Measurements from ENCODE around the gene PPP1R26.
"Not testable (repeated sequence)": the region's sequence is repeated elsewhere in the genome, so short reads cannot be mapped to it uniquely, and the experiment has no call there.

PPP1R26 gene

GRCh38 chr9:135526089-135526729, 46.6 kb downstream of the PPP1R26 start:
- H3K4me1 ChIP-seq (ENCODE audit: control insufficient read depth, insufficient read depth, low read length) = peaks cover 26% of the 10 kb centered on the region
- no peak overlapping the region for H3K27ac ChIP-seq (ENCODE audit: low read depth, low read length)
- H3K9me3 ChIP-seq (ENCODE audit: control insufficient read depth, insufficient read depth, low read depth, low read length) = no peaks in the 10 kb centered on the region
- H3K9ac ChIP-seq (ENCODE audit: low read length) = no peak overlapping the region
- no peak overlapping the region for H3K4me3 ChIP-seq (ENCODE audit: low read depth, low read length)
- no peaks in the 10 kb centered on the region for H3K36me3 ChIP-seq (ENCODE audit: control insufficient read depth, insufficient read depth, low read length)
- no peaks in the 10 kb centered on the region; the same call in 1 of the 2 replicates for H3K27me3 ChIP-seq (ENCODE audit: control insufficient read depth, insufficient read depth, low read length)

DNA sequence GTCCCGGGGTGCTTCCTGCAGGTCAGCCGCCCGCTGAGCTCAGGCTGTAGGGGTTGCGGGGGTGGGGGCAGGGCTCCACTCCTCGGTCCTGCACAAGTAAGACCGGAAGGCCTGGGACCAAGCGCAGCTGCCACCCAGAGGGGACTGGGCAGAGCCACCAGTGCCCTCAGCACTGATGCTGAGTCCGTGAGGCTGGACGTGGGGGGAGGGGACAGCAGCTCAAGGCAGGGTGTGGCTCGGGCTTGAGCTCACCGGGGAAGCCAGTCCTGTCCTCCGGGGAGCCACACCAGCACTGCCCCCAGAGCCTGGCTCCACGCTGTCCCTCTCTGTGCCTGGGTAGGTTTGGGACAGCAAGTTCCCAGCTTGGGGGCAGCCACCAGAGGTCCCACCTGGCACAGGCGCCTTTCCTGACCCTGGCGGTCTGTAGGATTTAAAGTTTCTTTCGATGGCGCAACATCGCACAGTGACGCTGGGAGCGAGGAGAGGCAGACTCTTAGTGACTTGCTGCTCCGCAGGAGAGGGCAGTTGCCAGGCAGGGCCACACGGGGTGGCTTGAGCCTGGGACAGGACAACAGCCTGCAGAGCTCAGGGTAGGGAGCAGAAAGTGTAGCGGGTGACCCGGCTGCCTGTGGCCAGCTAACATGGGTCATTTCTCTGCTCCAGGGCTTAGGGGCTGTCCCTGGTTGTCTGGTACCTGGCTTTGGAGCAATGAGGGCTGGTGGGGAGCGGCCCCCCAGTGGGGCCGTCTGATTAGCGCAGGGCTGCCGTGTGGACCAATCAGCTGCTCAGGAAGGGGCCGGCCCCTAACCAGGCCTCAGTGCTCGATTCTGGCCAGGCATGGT, 47.4 kb downstream of the PPP1R26 start:
- peak overlapping the region; percentile 18; the same call in 1 of the 2 replicates for H3K4me3 ChIP-seq (ENCODE audit: low read depth, low read length)

DNA sequence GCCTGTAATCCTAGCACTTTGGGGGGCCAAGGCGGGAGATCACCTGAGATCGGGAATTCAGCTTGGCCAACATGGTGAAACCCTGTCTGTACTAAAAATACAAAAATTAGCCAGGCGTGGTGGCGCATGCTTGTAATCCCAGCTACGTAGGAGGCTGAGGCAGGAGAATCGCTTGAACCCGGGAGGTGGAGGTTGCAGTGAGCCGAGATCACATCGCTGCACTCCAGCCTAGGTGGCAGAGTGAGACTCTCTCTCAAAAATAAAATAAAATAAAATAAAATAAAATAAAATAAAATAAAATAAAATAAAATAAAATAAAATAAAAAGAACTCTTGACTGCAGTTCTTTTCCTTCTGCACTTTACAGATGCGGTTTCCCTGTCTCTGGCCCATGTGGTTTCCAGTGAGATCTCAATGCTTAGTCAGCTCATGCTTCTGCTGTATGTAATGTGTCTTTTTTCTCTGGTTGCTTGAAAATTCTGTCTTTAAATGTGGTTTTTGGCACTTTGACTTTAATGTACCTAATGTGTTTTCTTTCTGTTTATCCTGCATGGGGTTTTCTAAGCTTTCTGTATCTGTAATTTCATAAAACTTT, 49.4 kb downstream of the PPP1R26 start:
- not testable (repeated sequence) for H3K27me3 ChIP-seq (ENCODE audit: control insufficient read depth, insufficient read depth, low read length); H3K27ac ChIP-seq (ENCODE audit: low read depth, low read length); H3K9me3 ChIP-seq (ENCODE audit: control insufficient read depth, insufficient read depth, low read depth, low read length); H3K36me3 ChIP-seq (ENCODE audit: control insufficient read depth, insufficient read depth, low read length); H3K4me3 ChIP-seq (ENCODE audit: low read depth, low read length); H3K9ac ChIP-seq (ENCODE audit: low read length)
- peaks cover 12% of the 10 kb centered on the region for H3K4me1 ChIP-seq (ENCODE audit: control insufficient read depth, insufficient read depth, low read length)

More for the DNA sequence above, 47.4 kb downstream of the PPP1R26 start:
- Histone ChIP-seq H3K27me3 (ENCODE audit: control insufficient read depth, insufficient read depth, low read length) (no peaks in the 10 kb centered on the region; the same call in 1 of the 2 replicates), H3K36me3 (ENCODE audit: control insufficient read depth, insufficient read depth, low read length) (no peaks in the 10 kb centered on the region), H3K27ac (ENCODE audit: low read depth, low read length) (no peak overlapping the region), H3K9ac (ENCODE audit: low read length) (no peak overlapping the region), H3K4me1 (ENCODE audit: control insufficient read depth, insufficient read depth, low read length) (peaks cover 26% of the 10 kb centered on the region), H3K9me3 (ENCODE audit: control insufficient read depth, insufficient read depth, low read depth, low read length) (no peaks in the 10 kb centered on the region)

GRCh38 chr9:135530146-135530545, 50.6 kb downstream of the PPP1R26 start:
- peaks cover 17% of the 10 kb centered on the region for H3K4me1 ChIP-seq (ENCODE audit: control insufficient read depth, insufficient read depth, low read length)
- no peak overlapping the region for H3K27ac ChIP-seq (ENCODE audit: low read depth, low read length)
- no peak overlapping the region for H3K9ac ChIP-seq (ENCODE audit: low read length)
- no peaks in the 10 kb centered on the region; the same call in 1 of the 2 replicates for H3K27me3 ChIP-seq (ENCODE audit: control insufficient read depth, insufficient read depth, low read length)
- no peaks in the 10 kb centered on the region for H3K9me3 ChIP-seq (ENCODE audit: control insufficient read depth, insufficient read depth, low read depth, low read length)
- H3K36me3 ChIP-seq (ENCODE audit: control insufficient read depth, insufficient read depth, low read length) = no peaks in the 10 kb centered on the region
- no peak overlapping the region for H3K4me3 ChIP-seq (ENCODE audit: low read depth, low read length)

GRCh38 chr9:135531096-135531495, 51.5 kb downstream of the PPP1R26 start:
- no peaks in the 10 kb centered on the region for H3K9me3 ChIP-seq (ENCODE audit: control insufficient read depth, insufficient read depth, low read depth, low read length)
- no peak overlapping the region for H3K4me3 ChIP-seq (ENCODE audit: low read depth, low read length)
- no peak overlapping the region for H3K27ac ChIP-seq (ENCODE audit: low read depth, low read length)
- no peaks in the 10 kb centered on the region for H3K36me3 ChIP-seq (ENCODE audit: control insufficient read depth, insufficient read depth, low read length)
- H3K4me1 ChIP-seq (ENCODE audit: control insufficient read depth, insufficient read depth, low read length) = peaks cover 17% of the 10 kb centered on the region
- H3K9ac ChIP-seq (ENCODE audit: low read length) = no peak overlapping the region
- H3K27me3 ChIP-seq (ENCODE audit: control insufficient read depth, insufficient read depth, low read length) = no peaks in the 10 kb centered on the region; the same call in 1 of the 2 replicates

DNA sequence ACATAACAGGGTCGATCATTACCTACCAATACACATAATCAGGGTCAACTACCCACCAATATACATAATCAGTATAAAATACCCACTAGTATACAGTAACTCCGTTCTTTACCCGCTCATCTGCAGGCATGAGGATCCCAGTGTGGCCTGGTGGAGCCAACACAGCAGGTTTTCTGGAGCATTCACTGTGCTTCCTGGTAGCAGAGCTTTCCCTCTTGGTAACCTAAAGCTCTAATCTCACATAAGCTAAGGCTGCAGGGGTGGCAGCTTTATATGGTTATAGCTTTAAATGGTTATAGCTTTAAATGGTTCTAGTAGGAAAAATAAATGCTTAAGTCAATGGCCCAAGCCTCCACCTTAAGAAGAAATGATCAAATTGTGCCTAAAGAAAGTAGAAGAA, 53.5 kb downstream of the PPP1R26 start:
- H3K9me3 ChIP-seq (ENCODE audit: control insufficient read depth, insufficient read depth, low read depth, low read length) = no peaks in the 10 kb centered on the region
- no peak overlapping the region for H3K4me3 ChIP-seq (ENCODE audit: low read depth, low read length)
- no peak overlapping the region for H3K27ac ChIP-seq (ENCODE audit: low read depth, low read length)
- no peaks in the 10 kb centered on the region for H3K36me3 ChIP-seq (ENCODE audit: control insufficient read depth, insufficient read depth, low read length)
- peaks cover 8% of the 10 kb centered on the region; the same call in 1 of the 2 replicates for H3K4me1 ChIP-seq (ENCODE audit: control insufficient read depth, insufficient read depth, low read length)
- no peak overlapping the region for H3K9ac ChIP-seq (ENCODE audit: low read length)
- H3K27me3 ChIP-seq (ENCODE audit: control insufficient read depth, insufficient read depth, low read length) = peaks cover 3% of the 10 kb centered on the region; the same call in 1 of the 2 replicates

- Histone ChIP-seq H3K36me3 (ENCODE audit: control insufficient read depth, insufficient read depth, low read length) (no peaks in the 10 kb centered on the region), H3K27me3 (ENCODE audit: control insufficient read depth, insufficient read depth, low read length) (peaks cover 3% of the 10 kb centered on the region; the same call in 1 of the 2 replicates), H3K9me3 (ENCODE audit: control insufficient read depth, insufficient read depth, low read depth, low read length) (no peaks in the 10 kb centered on the region), H3K9ac (ENCODE audit: low read length) (no peak overlapping the region), H3K4me1 (ENCODE audit: control insufficient read depth, insufficient read depth, low read length) (peaks cover 8% of the 10 kb centered on the region; the same call in 1 of the 2 replicates), H3K4me3 (ENCODE audit: low read depth, low read length) (no peak overlapping the region), H3K27ac (ENCODE audit: low read depth, low read length) (no peak overlapping the region)
Measured at GRCh38 chr9:135533674-135534073, 54.1 kb downstream of the PPP1R26 start.

DNA sequence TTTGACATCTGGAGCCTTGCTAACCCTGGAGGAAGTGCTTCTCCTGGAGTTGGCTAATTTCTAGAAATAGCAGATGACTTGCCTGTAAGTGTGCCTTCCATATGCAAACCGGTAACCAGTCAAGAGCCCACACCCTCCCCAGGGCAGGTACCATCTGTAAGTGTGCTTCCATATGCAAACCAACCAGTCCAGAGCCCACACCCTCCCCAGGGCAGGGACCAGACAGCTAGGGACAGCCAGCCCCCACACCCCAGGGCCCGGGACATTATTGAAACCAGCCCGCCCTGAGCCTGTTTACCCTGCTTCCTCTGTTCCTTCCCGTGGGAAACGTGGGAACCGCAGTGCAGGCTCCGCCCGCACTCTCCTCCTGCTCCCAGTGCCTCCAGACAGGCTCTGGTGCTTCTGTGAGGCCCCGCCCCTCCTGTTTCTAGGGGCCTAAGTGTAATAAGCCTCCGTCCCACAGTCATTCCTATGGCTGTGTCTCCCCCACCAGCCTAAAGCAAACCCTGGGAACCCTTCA, 54.7 kb downstream of the PPP1R26 start:
- not testable (repeated sequence) for H3K4me1 ChIP-seq (ENCODE audit: control insufficient read depth, insufficient read depth, low read length); H3K27me3 ChIP-seq (ENCODE audit: control insufficient read depth, insufficient read depth, low read length); H3K9me3 ChIP-seq (ENCODE audit: control insufficient read depth, insufficient read depth, low read depth, low read length)

GRCh38 chr9:135534826-135535225, 55.2 kb downstream of the PPP1R26 start:
- not testable (repeated sequence) for H3K27me3 ChIP-seq (ENCODE audit: control insufficient read depth, insufficient read depth, low read length); H3K27ac ChIP-seq (ENCODE audit: low read depth, low read length); H3K9ac ChIP-seq (ENCODE audit: low read length)

More for the DNA sequence above, 54.7 kb downstream of the PPP1R26 start:
- H3K36me3 ChIP-seq (ENCODE audit: control insufficient read depth, insufficient read depth, low read length); H3K27ac ChIP-seq (ENCODE audit: low read depth, low read length); H3K4me3 ChIP-seq (ENCODE audit: low read depth, low read length); H3K9ac ChIP-seq (ENCODE audit: low read length): not testable (repeated sequence)

GRCh38 chr9:135535631-135536030, 56.0 kb downstream of the PPP1R26 start:
- not testable (repeated sequence) for H3K4me1 ChIP-seq (ENCODE audit: control insufficient read depth, insufficient read depth, low read length); H3K36me3 ChIP-seq (ENCODE audit: control insufficient read depth, insufficient read depth, low read length); H3K9me3 ChIP-seq (ENCODE audit: control insufficient read depth, insufficient read depth, low read depth, low read length); H3K27ac ChIP-seq (ENCODE audit: low read depth, low read length); H3K4me3 ChIP-seq (ENCODE audit: low read depth, low read length); H3K9ac ChIP-seq (ENCODE audit: low read length); H3K27me3 ChIP-seq (ENCODE audit: control insufficient read depth, insufficient read depth, low read length)

More at GRCh38 chr9:135534826-135535225, 55.2 kb downstream of the PPP1R26 start:
- H3K4me1 ChIP-seq (ENCODE audit: control insufficient read depth, insufficient read depth, low read length); H3K4me3 ChIP-seq (ENCODE audit: low read depth, low read length); H3K36me3 ChIP-seq (ENCODE audit: control insufficient read depth, insufficient read depth, low read length); H3K9me3 ChIP-seq (ENCODE audit: control insufficient read depth, insufficient read depth, low read depth, low read length): not testable (repeated sequence)
